A172 (cell line): Measurements from ENCODE around the gene BTBD18. TPM values are rescaled to one million over a fixed set of nuclear protein-coding genes. Genes with fewer than 3 reads are reported as not detected.
A peak's percentile ranks its signal among the peaks of the same experiment; 100 is the strongest.

ENCODE experiments used
- DNase-seq: peaks from one replicate; pipeline ENCODE4 v3.0.0-alpha.2; 2015; ENCODE audit warnings: low spot score
- total RNA-seq: library from RNA; depleted of rRNA; stranded (reverse); fragments of >200 nt; shearing (Covaris generic); gene quantifications from 2 replicates; pipeline ENCODE4 v1.2.3, GENCODE V29; 2014; rRNA removed

Gene BTBD18
- not detected in 2 replicates for total RNA-seq

GRCh38 chr11:57751676-57752253 is at the start of gene BTBD18:
Gene BTBD18, minus strand, starts transcription at chr11:57751819. Its CDS starts 631 bp downstream, at chr11:57751188.
- DNase-seq = peak; percentile 34

- DNase-seq = no peak
Observed at GRCh38 chr11:57801183-57801485, 49.5 kb upstream of the BTBD18 start.

- peak; percentile 77 for DNase-seq
Observed at GRCh38 chr11:57800444-57801182, 49.0 kb upstream of the BTBD18 start.

GRCh38 chr11:57798905-57799559 is 47.4 kb upstream of the BTBD18 start:
- DNase-seq = peak; percentile 38

GRCh38 chr11:57793351-57794115 is 41.9 kb upstream of the BTBD18 start:
- no peak for DNase-seq

GRCh38 chr11:57792870-57793269 is 41.3 kb upstream of the BTBD18 start:
- peak; percentile 68 for DNase-seq

- DNase-seq = no peak
Observed at GRCh38 chr11:57792060-57792541, 40.5 kb upstream of the BTBD18 start.

- no peak for DNase-seq
Observed at GRCh38 chr11:57791321-57792059, 39.9 kb upstream of the BTBD18 start.

- DNase-seq = no peak
Observed at GRCh38 chr11:57788703-57789088, 37.1 kb upstream of the BTBD18 start.

GRCh38 chr11:57787920-57788702 is 36.5 kb upstream of the BTBD18 start:
- no peak for DNase-seq

GRCh38 chr11:57787006-57787604 is 35.5 kb upstream of the BTBD18 start:
- no peak for DNase-seq

- DNase-seq = no peak
Observed at GRCh38 chr11:57786436-57786835, 34.8 kb upstream of the BTBD18 start.

GRCh38 chr11:57785072-57785471 is 33.5 kb upstream of the BTBD18 start:
- no peak for DNase-seq

- DNase-seq = no peak
Observed at GRCh38 chr11:57781529-57781943, 29.9 kb upstream of the BTBD18 start.

- peak; percentile 42 for DNase-seq
Observed at GRCh38 chr11:57779276-57779675, 27.7 kb upstream of the BTBD18 start.

GRCh38 chr11:57778318-57779037 is 26.9 kb upstream of the BTBD18 start:
- peak; percentile 99 for DNase-seq

GRCh38 chr11:57777969-57778317 is 26.3 kb upstream of the BTBD18 start:
- DNase-seq = peak; percentile 50

- no peak for DNase-seq
Observed at GRCh38 chr11:57776577-57777210, 25.1 kb upstream of the BTBD18 start.

GRCh38 chr11:57776031-57776521 is 24.5 kb upstream of the BTBD18 start:
- no peak for DNase-seq
